ENCODE results near the gene HTR3A.

The HTR3A gene

DNA sequence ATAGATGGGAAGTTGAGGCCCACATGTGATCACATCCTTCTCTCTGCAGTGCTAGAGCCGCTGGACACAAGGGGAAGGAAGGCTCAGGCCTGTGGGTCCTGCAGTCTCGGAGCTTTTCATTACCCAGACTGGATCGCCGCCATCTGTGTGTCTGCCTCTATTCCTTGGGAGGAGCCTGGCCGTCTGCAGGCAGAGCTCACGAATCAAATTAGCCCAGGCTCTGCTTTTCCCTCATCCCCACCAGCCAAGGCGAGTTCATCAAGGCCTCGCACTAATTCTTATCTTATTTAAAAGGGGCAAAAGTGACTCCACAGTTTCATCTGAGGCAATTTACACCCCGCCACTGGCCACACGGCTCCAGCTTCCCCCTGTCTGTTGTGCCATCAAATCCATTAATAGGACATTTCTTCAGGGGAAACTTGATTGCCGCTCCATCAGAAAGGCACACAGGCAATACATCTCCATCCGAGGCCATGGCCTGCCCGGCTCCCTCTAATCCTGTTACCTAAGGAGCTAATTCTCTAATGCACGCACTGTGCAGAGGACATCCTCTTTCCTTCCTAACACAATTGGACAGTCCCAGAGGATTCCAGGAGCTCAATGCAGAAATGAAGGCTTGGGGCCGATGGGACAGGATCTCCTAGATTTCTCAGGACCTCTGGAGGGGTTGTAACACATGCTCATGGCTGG lies 3.3 kb upstream of the HTR3A start:
- in situ Hi-C loops (cut with HindIII; ENCODE audit: low pct_ligation_motif_present, low pct_unique_long_range_greater_than_20kb, low sequenced_read_pairs): no loop called here

GRCh38 chr11:113977071-113977490 lies 2.2 kb downstream of the HTR3A start:
- in situ Hi-C loops (cut with HindIII; ENCODE audit: low pct_ligation_motif_present, low pct_unique_long_range_greater_than_20kb, low sequenced_read_pairs): no loop called here
- no peak for DNase-seq

More for the DNA sequence above, 3.3 kb upstream of the HTR3A start:
- DNase-seq: no peak

DNA sequence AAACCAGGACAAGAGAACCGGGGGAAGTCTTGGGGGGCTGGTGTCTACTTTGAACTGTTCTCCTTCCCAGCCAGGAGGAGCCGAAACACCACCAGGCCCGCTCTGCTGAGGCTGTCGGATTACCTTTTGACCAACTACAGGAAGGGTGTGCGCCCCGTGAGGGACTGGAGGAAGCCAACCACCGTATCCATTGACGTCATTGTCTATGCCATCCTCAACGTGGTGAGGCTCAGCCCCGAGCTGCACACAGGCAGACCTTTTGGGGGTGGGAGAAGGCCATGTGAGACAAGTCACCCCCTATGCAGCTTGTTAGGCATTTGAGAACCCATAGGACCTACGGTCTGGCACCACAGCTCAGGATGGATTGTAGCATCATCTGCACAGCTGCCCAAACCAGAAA lies 2.8 kb downstream of the HTR3A start:
- in situ Hi-C loops (cut with HindIII; ENCODE audit: low pct_ligation_motif_present, low pct_unique_long_range_greater_than_20kb, low sequenced_read_pairs): no loop called here
- DNase-seq: no peak

GRCh38 chr11:113979431-113979830 lies 4.5 kb downstream of the HTR3A start:
- in situ Hi-C loops (cut with HindIII; ENCODE audit: low pct_ligation_motif_present, low pct_unique_long_range_greater_than_20kb, low sequenced_read_pairs): no loop called here
- DNase-seq: no peak

DNA sequence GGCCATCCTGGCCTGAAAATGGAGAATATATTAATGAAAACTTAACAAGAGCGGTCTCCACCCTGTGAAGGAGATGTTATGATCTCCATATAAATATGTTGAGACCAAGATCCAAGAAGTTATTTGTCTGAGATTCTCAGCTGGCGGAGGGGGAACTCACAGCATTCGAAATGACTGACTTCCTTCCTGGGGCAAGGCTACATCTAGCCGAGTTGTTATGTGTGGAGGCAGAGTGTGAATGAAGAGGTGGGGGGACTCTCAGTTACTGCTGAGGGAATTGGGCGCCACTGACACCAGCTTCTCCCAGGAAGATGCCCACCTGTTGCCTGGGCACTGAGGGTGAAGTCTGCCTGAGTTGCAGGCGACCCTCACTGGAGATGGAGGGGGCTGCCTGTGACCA lies 5.9 kb downstream of the HTR3A start:
- DNase-seq: no peak
- in situ Hi-C loops (cut with HindIII; ENCODE audit: low pct_ligation_motif_present, low pct_unique_long_range_greater_than_20kb, low sequenced_read_pairs): no loop called here

- in situ Hi-C loops (cut with HindIII; ENCODE audit: low pct_ligation_motif_present, low pct_unique_long_range_greater_than_20kb, low sequenced_read_pairs): no loop called here
- DNase-seq: no peak
These were observed 7.4 kb downstream of the HTR3A start for GRCh38 chr11:113982306-113982705.

- in situ Hi-C loops (cut with HindIII; ENCODE audit: low pct_ligation_motif_present, low pct_unique_long_range_greater_than_20kb, low sequenced_read_pairs): no loop called here
- DNase-seq: no peak
These were observed 9.9 kb downstream of the HTR3A start for GRCh38 chr11:113984781-113985180.

- in situ Hi-C loops (cut with HindIII; ENCODE audit: low pct_ligation_motif_present, low pct_unique_long_range_greater_than_20kb, low sequenced_read_pairs): no loop called here
- DNase-seq: no peak
These were observed 11.0 kb downstream of the HTR3A start for GRCh38 chr11:113985906-113986305.

- in situ Hi-C loops (cut with HindIII; ENCODE audit: low pct_ligation_motif_present, low pct_unique_long_range_greater_than_20kb, low sequenced_read_pairs): no loop called here
- DNase-seq: no peak
These were observed 11.6 kb downstream of the HTR3A start for GRCh38 chr11:113986351-113987140.

DNA sequence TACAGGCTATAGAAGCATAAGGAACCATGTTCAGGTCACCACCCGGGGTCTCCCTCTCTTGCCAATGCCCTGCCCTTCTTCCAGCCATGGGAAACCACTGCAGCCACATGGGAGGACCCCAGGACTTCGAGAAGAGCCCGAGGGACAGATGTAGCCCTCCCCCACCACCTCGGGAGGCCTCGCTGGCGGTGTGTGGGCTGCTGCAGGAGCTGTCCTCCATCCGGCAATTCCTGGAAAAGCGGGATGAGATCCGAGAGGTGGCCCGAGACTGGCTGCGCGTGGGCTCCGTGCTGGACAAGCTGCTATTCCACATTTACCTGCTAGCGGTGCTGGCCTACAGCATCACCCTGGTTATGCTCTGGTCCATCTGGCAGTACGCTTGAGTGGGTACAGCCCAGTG lies 14.5 kb downstream of the HTR3A start:
- no peak for DNase-seq
- in situ Hi-C loops (cut with HindIII; ENCODE audit: low pct_ligation_motif_present, low pct_unique_long_range_greater_than_20kb, low sequenced_read_pairs): no loop called here

DNA sequence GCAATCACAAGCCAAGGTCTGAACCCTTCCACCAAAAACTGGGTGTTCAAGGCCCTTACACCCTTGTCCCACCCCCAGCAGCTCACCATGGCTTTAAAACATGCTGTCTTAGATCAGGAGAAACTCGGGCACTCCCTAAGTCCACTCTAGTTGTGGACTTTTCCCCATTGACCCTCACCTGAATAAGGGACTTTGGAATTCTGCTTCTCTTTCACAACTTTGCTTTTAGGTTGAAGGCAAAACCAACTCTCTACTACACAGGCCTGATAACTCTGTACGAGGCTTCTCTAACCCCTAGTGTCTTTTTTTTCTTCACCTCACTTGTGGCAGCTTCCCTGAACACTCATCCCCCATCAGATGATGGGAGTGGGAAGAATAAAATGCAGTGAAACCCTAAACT lies 15.0 kb downstream of the HTR3A start:
- in situ Hi-C loops (cut with HindIII; ENCODE audit: low pct_ligation_motif_present, low pct_unique_long_range_greater_than_20kb, low sequenced_read_pairs): no loop called here
- no peak for DNase-seq

DNA sequence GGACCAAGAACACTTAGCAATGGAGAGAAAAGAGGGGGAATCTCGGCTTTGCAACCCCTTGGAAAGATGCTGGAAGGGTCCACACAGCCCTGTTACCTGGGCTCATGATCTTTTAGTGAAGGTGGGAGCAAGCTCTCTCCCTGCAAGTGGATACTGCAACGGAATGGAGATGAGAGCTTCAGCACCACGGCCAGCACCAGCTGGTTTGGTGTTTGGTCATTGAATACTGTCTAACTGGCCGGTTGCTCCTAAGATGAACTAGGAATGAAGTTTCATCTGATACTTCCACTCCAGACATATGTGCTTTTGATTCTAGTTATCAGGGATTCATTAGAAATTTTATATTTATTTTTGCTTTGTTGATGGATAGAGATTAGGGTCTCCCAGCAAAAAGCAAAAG lies 16.3 kb downstream of the HTR3A start:
- in situ Hi-C loops (cut with HindIII; ENCODE audit: low pct_ligation_motif_present, low pct_unique_long_range_greater_than_20kb, low sequenced_read_pairs): no loop called here
- DNase-seq: peak; percentile 35

GRCh38 chr11:113991718-113992458 lies 17.0 kb downstream of the HTR3A start:
- DNase-seq: no peak
- in situ Hi-C loops (cut with HindIII; ENCODE audit: low pct_ligation_motif_present, low pct_unique_long_range_greater_than_20kb, low sequenced_read_pairs): no loop called here

DNA sequence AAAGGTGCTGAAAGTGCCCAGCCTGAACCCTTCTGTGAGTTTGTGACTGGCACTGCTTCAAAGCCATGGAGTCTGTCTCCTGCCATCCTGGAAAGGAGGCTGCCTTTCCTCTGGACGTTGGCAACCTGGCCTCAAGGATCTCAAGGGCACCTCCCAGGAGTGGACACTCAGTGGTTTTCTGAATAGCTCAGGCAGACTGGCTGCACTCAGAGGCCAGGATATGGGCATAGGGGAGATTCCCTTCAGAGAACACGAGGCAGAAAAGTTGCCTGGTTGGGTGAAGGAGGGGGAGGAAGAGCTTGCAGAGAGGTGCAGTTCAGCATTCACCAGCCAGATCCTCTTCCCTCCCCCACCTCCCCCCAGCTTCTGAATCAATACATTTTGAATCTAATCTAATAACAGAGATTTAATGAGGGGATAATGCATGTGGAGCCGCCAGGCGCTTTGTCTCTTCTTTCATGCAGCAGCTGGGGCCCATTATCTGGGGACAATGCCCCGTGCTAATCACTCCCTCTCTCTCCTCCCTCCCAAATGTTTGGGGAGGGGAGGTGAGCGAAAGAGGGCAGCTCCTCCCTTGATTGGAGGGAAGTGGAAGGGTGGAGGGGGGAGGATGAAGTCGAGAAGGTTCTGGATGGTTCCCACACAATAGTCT lies 17.7 kb downstream of the HTR3A start:
- in situ Hi-C loops (cut with HindIII; ENCODE audit: low pct_ligation_motif_present, low pct_unique_long_range_greater_than_20kb, low sequenced_read_pairs): no loop called here

GRCh38 chr11:113994077-113994954 lies 19.4 kb downstream of the HTR3A start:
- in situ Hi-C loops (cut with HindIII; ENCODE audit: low pct_ligation_motif_present, low pct_unique_long_range_greater_than_20kb, low sequenced_read_pairs): no loop called here

More for the DNA sequence above, 17.7 kb downstream of the HTR3A start:
- no peak for DNase-seq

GRCh38 chr11:113997473-113997872 lies 22.6 kb downstream of the HTR3A start:
- no peak for DNase-seq
- in situ Hi-C loops (cut with HindIII; ENCODE audit: low pct_ligation_motif_present, low pct_unique_long_range_greater_than_20kb, low sequenced_read_pairs): no loop called here

More at GRCh38 chr11:113994077-113994954, 19.4 kb downstream of the HTR3A start:
- no peak for DNase-seq

DNA sequence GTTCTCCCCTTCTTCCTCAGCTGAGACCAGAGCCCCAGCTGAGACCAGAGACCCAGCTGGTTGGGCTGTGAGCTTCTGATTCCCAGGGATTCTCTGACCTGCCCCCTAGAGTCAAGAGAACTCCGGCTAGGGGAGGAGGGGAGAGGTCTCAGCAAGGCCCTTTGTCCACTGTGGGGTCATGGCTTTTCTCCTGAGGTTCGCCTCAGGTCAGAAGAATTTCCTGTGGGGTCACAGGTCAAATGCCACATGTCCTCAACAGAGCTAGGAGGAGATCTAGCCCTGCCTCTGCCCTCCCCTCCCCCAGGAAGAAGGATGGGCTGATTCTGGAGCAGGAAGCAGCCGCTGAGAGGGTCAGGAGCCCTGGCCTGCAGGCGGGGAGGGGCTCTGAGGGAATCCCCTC lies 23.7 kb downstream of the HTR3A start:
- no peak for DNase-seq
- in situ Hi-C loops (cut with HindIII; ENCODE audit: low pct_ligation_motif_present, low pct_unique_long_range_greater_than_20kb, low sequenced_read_pairs): no loop called here

GRCh38 chr11:114000526-114000925 lies 25.6 kb downstream of the HTR3A start:
- in situ Hi-C loops (cut with HindIII; ENCODE audit: low pct_ligation_motif_present, low pct_unique_long_range_greater_than_20kb, low sequenced_read_pairs): no loop called here
- no peak for DNase-seq
